Stimulated activated CD8-positive, alpha-beta memory T cell treated with anti-CD3 and anti-CD28 coated beads, Interleukin-4, amount 100 ng/mL, for 24 hours (primary cell): ENCODE measurements around the gene JOSD1.

Experiments used
- DNase-seq: peaks from one replicate; pipeline ENCODE4 v3.0.0-alpha.2; 2020; ENCODE audit warnings: low read depth

The JOSD1 gene

DNA sequence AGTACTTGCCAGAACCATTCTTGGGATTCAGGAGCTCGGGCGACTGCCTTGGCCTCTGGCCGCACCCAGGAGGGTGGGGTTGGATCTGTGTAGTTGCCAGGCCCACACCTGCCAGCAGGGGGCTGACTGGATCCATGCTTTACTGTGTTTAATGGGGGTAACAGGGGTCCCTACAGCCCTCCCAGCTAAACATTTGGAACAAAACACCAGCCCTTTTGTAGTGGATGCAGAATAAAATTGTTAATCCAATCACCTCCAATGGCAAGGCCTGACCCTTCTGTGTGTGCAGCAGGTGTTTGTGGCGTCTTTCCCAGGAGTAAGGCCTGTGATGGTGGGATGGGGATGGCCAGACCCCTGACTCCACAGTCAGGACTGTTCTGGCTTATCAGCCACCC lies 32.6 kb upstream of the JOSD1 start:
- DNase-seq = no peak

DNA sequence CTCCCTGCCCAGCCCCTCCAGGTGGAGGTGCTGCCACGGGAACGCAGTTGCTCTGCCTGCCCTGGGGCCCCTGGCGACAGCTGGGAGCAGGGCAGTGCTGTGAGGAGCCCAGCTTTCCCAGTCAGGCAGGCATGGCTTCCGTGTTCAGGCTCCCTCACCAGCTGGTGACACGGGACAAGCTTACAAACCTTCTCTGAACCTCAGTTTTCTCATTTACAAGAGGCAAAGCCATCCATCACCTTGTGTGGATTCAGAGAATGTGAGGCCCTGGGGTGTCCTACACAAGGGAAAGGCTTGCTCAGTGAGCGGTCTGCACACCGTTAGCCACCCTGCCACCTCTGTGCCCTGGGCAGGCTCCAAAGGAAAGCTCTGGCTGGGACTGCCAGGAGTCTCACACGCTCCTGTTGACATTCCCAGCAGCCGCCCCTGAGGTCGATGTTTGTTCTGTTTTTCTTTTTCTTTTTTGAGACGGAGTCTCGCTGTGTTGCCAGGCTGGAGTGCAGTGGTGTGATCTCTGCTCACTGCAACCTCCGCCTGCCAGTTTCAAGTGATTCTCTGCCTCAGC lies 31.6 kb upstream of the JOSD1 start:
- no peak for DNase-seq

DNA sequence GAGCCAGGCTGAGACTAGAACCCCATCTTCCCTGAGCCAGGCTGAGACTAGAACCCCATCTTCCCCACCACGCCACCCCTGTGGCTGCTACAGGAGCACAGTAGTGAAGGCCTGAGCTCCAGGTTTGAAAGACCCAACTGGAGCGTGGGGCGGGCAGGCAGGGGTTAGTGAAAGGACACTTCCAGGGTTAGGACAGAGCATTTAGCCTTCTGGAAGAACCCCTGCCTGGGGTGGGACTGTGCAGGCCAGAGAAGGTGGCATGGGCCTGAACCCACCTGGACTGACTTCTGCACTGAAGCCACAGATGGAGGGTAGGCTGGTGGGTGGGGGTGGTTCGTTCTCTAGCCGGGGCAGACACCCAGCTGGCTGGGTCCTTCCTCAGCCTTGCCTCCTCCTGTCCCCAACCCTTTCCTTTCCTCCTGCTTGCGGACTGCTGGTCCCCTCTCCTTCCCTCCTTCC lies 31.0 kb upstream of the JOSD1 start:
- no peak for DNase-seq

DNA sequence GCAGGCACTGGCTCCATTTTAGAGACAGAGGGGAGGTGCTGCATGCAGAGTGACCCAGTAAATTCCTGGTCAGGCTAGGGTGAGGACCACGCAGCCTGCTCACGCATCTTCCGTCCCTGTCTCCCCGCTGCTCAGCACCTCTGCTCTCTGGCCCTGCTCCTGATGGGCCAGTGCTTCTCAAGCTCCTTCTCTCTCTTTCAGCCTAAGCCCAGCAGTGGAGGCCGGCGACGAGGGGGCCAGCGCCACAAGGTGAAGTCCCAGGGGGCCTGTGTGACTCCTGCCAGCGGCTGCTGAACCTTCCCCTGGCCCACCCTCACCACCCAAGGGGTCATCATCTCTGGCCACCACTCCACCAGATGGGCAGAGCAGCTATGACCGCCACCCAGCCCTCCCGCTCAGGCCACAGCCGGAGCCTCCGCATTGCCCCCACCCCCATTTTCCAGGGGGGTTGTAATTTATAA lies 29.7 kb upstream of the JOSD1 start:
- DNase-seq = no peak

DNA sequence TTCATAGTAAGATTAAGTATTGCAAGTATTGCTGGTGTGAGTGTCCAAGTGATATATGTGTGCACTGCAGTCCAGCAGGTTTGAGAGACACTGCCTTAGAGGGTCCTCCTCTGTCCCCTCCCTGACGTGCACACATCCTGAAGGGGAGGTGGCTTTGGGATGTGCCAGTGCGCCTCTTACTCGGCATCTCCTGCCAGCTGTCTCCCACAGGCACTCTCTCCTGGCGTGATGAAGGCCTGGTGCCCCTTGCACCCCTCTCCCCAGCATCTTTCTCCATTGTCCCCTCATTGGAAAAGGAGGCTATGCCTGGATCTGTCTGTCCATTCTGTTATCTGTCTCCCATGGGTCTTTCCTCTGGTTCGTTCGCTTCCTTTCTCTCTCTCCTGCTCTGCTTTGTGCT lies 29.2 kb upstream of the JOSD1 start:
- no peak for DNase-seq

DNA sequence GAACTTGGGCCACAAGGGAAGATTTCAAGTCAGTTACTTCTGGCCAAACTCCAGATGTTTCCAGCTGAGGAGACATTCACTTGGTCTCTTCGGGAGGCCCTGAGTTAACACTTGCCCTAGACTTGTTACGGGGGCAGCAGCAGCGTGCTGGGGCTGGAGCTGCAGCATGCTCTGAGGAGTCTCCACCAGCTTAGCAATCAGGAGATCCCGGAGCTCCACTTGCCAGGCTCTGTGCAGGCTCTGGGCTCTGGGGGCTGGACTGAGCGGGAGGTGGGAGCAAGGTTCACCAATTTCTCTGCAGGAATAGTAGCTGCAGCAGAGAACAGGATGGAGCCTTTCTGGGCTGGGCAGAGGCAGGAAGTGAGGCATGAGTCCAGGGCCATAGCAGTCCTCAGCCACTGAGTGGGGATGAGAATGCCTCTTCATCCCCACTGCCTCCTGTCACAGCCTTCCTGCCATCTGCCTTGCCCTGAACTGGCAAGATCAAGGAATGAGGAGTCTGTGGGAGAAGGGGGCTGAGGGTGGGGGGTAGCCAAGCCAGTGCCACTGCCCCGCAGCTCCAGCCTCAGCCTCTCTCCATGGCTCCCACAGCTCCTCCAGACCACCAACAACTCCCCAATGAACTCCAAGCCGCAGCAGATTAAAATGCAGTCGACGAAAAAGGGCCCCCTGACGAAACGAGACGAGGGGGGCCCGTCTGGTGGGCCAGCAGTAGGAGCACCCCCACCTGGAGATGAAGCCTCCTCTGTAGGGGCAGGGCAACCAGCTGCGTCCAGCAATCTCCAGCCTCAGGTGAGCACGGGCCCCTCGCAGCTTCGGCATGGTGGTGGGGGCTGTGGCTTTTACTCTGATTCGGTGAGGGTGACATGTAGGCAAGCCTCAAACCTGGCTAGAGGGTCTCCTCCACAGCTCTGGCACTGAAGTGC lies 28.4 kb upstream of the JOSD1 start:
- no peak for DNase-seq

DNA sequence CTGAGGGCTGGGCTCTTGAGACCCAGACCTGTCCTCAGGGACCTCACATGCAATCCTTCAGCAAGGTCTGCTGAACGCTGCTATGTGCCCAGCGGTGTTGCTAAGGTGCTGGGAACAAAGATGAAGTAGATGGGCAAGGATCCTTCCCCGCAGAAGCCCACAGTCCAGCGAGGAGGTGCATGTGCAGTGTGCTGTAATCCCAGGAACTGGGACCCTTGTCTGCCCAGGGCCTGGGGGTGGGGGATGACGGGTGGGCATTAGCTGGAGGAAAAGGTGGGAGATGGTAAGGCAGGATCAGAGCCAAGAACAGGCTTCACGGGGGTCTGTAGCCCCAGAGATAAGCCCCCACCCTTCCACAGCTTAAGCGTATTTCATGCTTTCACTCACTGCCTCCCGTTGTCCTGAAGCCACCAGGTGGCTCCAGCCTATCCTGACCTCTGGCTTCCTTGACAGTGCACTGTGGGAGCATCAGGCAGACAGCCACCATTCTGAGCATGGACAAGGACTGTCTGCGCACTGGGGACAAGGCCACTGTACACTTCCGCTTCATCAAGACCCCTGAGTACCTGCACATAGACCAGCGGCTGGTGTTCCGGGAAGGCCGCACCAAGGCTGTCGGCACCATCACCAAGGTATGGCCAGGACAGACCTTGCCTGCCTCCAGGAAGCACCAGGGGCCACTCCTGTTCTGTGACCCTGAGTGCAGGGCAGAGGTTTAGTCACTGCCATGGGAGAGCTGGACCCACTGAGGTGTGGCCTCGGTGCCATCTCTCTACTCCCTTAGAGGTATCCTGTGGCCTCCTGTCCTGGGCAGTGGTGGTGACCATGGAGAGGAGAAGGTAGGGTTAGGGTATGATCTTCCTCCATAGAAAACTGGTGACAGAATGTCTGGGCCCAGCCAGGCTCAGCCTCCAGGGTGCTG lies 27.0 kb upstream of the JOSD1 start:
- no peak for DNase-seq

DNA sequence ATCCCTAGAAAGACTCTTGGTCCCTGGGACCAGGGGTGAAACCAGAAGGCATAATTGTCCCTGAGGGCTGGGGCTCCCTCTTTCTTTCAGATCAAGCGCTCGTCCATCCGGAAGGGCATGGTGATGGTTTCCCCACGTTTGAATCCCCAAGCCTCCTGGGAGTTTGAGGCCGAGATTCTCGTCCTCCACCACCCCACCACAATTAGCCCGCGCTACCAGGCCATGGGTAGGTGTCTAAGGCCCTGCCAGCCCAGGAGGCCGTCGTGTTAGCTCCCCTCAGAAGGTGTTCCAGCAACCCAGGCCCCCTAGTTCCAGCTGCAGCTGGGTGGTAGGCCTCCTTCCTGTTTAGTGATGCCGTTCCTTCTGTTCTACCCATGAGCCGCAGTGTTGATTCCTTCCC lies 26.4 kb upstream of the JOSD1 start:
- no peak for DNase-seq

DNA sequence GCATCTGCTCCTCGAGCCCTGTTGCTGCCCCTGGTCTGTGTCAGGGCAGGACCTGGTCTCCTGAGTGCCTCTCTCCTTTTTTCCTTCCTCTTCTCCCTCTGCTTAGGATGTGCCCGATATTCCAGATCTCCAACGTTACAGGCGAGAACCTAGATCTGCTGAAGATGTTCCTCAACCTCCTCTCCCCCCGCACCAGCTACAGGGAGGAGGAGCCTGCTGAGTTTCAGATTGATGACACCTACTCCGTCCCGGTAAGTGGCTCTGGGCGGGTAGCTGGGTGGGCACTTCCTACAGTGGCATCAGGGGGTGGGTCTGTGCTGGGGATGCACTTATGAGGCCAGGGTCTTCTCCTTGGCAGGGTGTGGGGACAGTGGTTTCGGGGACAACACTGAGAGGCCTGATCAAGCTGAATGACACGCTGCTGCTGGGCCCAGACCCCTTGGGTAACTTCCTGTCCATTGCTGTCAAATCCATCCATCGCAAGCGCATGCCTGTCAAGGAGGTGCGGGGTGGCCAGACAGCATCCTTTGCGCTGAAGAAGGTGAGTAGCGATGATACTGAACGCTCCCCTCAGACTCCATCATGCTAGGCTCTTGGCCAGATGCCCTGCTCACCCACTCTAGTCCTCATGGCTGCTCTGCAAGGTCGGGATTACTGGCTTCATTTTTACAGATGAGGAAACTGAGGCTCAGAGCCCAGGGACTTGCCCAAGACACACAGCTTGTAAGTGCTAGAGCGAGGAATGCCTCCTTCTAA lies 25.3 kb upstream of the JOSD1 start:
- DNase-seq = no peak

DNA sequence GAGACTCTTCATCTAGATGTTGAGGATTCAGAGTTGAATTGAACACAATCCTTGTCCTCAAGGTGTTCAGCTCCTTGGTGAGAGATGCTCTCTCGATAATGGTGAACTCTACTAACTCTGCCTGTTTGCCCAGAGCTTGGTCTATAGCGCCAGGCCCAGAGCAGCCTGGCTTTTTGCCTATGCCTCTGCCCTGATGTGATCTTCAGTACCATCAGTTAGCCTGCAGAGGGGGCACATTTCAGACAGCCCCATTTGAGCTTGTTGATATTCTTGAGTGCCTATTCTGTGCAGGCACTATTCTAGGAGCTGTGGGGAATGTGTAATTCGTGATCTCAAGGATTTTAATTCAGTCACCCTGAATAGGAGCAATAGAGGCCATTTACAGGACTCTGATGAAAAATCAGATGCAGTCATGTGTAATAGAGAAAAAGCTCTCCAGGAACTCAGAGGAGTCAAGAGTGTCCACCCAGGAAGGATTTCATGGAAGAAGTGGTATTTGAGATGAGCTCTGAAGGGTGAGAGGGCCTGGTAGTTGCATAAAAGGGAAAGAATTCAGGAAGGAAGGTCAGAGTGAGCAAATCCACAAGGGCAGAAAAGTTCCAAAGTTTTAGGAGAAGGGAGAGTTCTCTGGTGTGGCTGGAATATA lies 24.3 kb upstream of the JOSD1 start:
- DNase-seq = no peak

DNA sequence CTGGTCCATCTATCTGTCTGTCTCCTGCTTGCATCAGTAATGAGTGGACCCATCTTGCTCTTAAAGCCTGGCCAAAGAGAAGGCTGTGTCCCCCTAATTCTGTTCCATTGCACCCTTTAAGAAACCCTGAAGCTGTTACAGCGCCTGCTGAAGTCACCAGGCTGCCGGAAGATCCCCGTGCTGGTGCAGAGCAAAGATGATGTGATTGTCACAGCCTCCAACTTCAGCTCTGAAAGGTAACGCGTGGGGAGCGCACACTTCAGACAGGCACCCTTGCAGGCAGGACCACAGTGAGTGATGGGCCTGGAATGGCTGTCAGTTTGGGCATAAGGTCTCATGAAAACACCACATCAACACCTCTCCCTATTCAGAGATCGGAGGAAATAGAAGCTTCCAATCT lies 23.4 kb upstream of the JOSD1 start:
- no peak for DNase-seq

DNA sequence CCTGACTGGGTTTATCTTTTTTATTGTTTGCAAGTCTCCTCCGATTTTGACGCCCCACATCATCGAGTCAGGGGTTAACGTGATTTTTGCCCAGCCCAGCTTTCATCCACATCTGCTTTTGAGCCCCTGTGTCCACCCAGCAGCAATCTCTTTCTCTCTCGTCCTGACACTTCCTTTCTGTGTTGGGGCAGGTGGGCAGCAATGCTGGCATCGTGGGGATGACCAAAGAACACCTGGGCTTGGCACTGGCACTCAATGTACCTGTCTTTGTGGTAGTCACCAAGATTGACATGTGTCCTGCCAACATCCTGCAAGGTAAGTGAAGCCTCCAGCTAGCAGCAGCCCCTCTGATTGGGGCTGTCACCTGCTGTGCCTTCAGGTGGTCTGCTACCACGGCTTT lies 20.8 kb upstream of the JOSD1 start:
- no peak for DNase-seq

DNA sequence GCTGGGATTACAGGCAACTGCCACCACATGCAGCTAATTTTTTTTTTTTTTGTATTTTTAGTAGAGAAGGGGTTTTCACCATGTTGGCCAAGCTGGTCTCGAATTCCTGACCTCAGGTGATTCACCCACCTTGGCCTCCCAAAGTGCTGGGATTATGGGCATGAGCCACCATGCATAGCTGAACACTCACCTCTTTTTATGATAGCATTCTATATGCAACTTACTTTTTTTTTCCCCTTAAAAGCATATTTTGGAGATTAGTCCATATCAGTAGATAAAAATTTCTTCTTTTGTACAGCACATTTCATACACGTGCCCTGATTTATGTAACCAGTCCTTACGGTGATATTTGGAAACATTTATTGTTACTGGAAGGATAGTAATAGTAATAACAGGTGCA lies 19.6 kb upstream of the JOSD1 start:
- DNase-seq = no peak

DNA sequence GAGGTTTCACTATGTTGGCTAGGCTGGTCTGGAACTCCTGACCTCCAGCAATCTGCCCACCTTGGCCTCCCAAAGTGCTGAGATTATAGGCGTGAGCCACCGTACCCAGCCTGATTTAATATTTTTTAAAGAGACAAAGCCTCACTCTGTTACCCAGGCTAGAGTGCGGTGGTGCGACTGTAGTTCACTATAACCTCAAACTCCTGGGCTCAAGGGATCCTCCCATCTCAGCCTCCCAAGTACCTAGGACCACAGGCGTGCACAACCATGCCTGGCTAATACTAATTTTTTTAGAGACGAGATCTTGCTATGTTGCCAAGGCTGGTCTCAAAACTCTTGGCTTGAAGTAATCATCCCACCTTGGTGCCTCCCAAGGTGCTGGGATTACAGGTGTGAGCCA lies 18.5 kb upstream of the JOSD1 start:
- DNase-seq = no peak

DNA sequence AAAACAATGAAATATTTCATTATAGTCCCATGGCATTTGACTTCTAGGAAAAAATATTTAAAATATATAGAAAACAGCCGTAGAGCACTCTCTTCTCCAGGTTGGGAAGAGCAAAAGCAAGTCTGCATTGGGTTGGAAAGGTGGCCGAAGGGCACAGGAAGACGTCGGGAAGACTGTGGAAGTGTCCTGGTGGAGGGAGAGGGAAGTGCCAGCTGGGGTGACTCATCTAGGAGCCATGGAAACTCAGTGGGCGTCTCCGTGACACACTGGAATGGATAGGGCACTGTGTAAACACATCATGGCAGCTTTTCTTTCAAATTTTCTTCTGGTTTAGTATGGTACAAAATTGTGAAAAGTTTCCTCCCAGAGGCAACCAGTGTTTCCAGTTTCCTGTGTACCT lies 17.7 kb upstream of the JOSD1 start:
- DNase-seq = no peak

DNA sequence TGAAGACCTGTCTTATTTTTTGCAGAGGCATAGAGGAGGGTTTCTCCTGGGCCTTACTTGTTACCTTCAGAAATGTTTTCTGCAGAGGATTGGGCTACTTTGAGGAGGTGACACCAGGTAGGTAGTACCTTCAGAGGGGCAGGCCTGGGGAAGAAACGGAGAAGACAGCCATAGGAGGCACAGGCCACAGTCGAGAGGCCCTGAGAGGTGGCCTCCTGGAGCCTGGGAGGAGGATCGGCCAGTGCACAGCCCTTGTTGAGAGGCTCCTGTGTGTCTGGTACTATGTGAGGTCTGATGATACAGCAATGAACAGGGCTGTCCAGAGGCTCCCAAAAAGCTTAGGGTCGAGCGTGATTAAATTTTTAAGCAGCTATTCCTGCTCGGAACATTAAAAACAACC lies 16.5 kb upstream of the JOSD1 start:
- no peak for DNase-seq

DNA sequence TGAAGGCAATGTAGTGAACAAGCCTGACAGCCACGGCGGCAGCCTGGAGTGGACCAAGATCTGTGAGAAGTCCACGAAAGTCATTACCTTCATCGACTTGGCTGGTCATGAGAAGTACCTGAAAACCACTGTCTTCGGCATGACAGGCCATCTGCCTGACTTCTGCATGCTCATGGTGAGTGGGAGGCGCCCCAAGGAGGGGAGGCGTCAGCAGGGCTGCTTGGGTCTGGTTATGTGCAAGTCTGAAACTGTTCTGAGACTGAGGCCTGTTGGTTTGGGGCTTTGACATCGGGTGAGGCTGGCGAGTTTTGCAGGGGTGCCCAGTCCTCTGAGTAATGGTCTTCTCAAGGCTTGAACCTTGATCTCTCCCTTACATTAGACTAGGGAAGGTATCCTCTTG lies 16.1 kb upstream of the JOSD1 start:
- DNase-seq = no peak

DNA sequence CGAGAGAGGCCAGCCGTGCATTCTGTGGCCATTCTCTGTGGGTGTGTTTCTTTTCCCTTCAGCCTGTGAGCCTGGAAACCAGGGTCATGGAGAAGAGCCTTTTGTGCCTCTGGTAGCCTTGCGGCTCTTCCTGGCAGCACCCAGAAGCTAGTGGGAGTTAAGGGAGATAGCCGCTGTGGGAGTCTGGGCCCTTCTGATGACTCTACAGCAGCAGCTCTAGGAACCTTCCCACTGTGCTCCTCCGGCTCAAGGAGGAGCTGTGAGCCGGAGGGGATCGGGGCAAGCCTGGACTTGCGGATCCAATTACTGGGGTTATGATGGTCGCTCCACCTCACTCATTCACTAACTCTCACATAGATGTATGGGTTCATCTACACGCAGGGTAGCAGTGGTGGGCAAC lies 15.5 kb upstream of the JOSD1 start:
- no peak for DNase-seq

DNA sequence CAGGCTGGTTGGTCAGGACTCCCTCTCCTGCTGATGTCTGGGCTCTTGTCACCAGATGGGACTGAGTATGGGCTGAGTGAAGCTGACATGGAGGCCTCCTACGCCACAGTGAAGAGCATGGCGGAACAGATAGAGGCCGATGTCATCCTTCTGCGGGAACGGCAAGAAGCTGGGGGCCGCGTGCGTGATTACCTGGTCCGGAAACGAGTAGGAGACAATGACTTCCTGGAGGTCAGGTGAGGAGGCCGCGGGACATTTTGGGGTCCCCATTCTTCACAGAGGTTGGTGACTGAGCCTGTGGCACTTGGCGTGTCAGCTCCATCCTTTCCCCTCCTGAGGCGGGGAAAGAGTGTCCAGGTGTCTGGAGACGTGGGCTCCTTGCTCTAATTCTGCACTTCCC lies 15.1 kb upstream of the JOSD1 start:
- no peak for DNase-seq

DNA sequence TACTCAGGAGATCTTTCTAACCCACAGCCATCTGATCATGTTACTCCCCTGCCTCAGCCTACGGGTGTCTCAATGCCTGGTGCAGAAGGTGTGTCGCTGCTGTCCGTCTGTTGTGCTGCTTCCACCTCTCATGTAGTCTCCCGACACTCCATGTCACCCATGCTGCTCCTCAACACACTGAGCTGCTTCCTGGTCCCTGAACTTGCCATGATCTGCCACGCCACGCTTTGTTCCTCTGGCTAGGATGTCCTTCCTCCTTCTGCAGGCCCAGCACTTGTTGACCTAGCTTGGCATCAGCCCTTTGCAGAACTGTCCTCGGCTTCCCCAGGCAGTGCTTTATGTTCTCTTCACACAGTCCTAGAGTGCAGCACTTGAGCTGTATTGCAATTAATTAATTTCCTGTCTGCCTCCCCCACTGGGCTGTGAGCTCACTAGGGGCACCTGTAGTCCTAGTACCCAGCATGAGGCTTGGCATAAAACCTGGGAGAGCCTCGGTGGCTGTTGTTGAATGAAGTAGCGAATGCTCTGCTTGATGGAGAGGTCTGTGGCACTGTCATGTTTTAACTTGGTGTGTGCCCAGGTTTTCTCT lies 14.5 kb upstream of the JOSD1 start:
- DNase-seq = no peak

DNA sequence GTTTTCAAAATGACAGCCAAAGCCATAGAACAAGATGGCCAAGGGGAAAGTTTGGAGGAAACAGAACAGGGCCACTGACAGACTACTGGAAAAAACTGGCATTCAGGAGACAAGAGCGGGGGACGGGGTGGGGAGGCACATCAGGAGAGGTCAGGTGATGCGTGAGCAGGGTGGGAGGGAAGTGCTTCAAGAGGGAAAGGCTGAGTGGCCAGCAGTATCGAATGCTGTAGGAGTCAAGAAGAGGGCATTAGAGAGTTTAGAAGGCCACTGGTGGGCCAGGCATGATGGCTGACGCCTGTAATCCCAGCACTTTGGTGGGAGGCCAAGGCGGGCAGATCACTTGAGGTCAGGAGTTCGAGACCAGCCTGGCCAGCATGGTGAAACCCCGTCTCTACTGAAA lies 13.2 kb upstream of the JOSD1 start:
- DNase-seq = no peak
